Erythroblast (primary cell): ENCODE results near the gene FHAD1.

Experiments used
- GATA1 ChIP-seq: IDR thresholded peaks from 2 replicates; pipeline ENCODE4 v1.6.1; 2011; ENCODE audit warnings: low read depth, mild to moderate bottlenecking, control low read depth, low read length, moderate library complexity
- POLR2A ChIP-seq: IDR thresholded peaks from 2 replicates; pipeline ENCODE4 v1.6.1; 2011; ENCODE audit warnings: mild to moderate bottlenecking, low read length

- TF ChIP-seq POLR2A, result no peak
- no peak for TF ChIP-seq GATA1
Observed at GRCh38 chr1:15271196-15271595, 24.2 kb downstream of the FHAD1 start.
